ENCODE results near the gene POSTN. TPM values are rescaled to one million over a fixed set of nuclear protein-coding genes. Genes with fewer than 3 reads are reported as not detected.
A peak's percentile ranks its signal among the peaks of the same experiment; 100 is the strongest.

Gene POSTN
- total and polyA plus RNA-seq, 3 donors from 2014 or later: 10.0 to 23.0 (median 17.5) TPM

- H3K4me1 ChIP-seq: no peaks in the 10 kb centered on the region
- no peaks in the 10 kb centered on the region for H3K27me3 ChIP-seq
- no peak overlapping the region for H3K27ac ChIP-seq
- H3K9me3 ChIP-seq: no peaks in the 10 kb centered on the region
- H3K36me3 ChIP-seq (ENCODE audit: low read depth, missing control alignments): no peaks in the 10 kb centered on the region
- TF ChIP-seq POLR2A (IDR thresholded peaks at IDR 0.05) (no peak), CTCF (IDR thresholded peaks at IDR 0.05) (no peak)
- intact Hi-C loops (cut with DNase I; ENCODE audit: low total_unique reads): no loop called here
- WGBS, 2 donors: 95 to 100% methylated on average over 2 of the region's 2 CpGs
- no peak overlapping the region for H3K4me3 ChIP-seq
- DNase-seq: no peak
These were observed 42.8 kb upstream of the POSTN start for GRCh38 chr13:37641391-37641790.

- WGBS, 2 donors: 19 to 35% methylated on average over 2 of the region's 2 CpGs
- H3K36me3 ChIP-seq (ENCODE audit: low read depth, missing control alignments): no peaks in the 10 kb centered on the region
- TF ChIP-seq POLR2A (IDR thresholded peaks at IDR 0.05) (no peak), CTCF (IDR thresholded peaks at IDR 0.05) (peak in 1 of 3 experiments; percentile 37)
- no peaks in the 10 kb centered on the region for H3K27me3 ChIP-seq
- no peak overlapping the region for H3K27ac ChIP-seq
- H3K4me1 ChIP-seq: no peaks in the 10 kb centered on the region
- intact Hi-C loops (cut with DNase I; ENCODE audit: low total_unique reads): no loop called here
- H3K9me3 ChIP-seq: no peaks in the 10 kb centered on the region
- DNase-seq: peak; percentile 18
- no peak overlapping the region for H3K4me3 ChIP-seq
These were observed 41.9 kb upstream of the POSTN start for GRCh38 chr13:37640499-37640898.

DNA sequence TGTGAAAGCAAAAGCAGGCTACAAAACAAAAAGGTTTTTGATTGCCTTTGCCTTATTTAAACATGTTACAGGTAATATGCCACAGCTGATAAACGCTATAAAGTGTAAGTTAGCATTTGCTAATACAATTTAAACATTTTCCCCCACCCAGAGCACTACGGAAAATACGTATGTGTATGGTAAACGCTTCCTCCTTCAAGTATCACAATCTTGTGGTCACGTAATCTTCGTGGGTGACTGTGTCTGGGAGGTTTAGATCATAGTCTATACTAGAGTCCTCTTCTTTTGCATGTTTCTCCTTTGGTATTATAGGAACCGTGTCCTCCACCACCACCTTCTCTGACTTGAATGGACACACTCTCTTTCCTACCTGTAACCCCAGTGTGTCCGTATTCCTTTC is 38.1 kb upstream of the POSTN start:
- H3K4me3 ChIP-seq: peak overlapping the region in 1 of 2 donors; percentile 12
- TF ChIP-seq POLR2A (IDR thresholded peaks at IDR 0.05): no peak
- no peak for TF ChIP-seq CTCF (IDR thresholded peaks at IDR 0.05)
- no peaks in the 10 kb centered on the region for H3K36me3 ChIP-seq (ENCODE audit: low read depth, missing control alignments)
- no peaks in the 10 kb centered on the region for H3K4me1 ChIP-seq
- H3K9me3 ChIP-seq: no peaks in the 10 kb centered on the region
- 65 to 74% methylated on average over 8 of the region's 8 CpGs for WGBS, 2 donors
- intact Hi-C loops (cut with DNase I; ENCODE audit: low total_unique reads): no loop called here
- H3K27ac ChIP-seq: no peak overlapping the region
- H3K27me3 ChIP-seq: no peaks in the 10 kb centered on the region
- no peak for DNase-seq

DNA sequence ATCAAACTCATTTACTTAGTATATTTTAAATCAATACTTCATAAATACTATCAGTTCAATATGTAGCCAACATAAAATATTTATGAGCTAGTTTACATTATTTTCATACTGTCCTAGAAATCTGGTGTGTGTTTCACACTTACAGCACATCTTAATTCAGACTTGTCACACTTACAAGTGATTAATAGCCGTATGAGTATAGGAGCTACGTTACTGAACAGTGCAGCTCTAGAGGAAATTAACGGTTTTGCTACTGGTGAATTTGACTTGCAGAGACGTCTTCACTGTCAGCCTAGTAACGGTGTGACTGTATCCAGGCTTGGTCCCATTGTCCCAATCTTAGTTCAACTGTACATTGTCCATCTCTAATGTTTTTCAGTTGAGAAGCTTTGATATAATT is 33.7 kb upstream of the POSTN start:
- WGBS, 2 donors: 54 to 69% methylated on average over 5 of the region's 5 CpGs
- Histone ChIP-seq H3K4me1 (no peaks in the 10 kb centered on the region), H3K36me3 (ENCODE audit: low read depth, missing control alignments) (no peaks in the 10 kb centered on the region), H3K27ac (no peak overlapping the region), H3K9me3 (no peaks in the 10 kb centered on the region), H3K27me3 (no peaks in the 10 kb centered on the region), H3K4me3 (no peak overlapping the region)
- DNase-seq: no peak
- intact Hi-C loops (cut with DNase I; ENCODE audit: low total_unique reads): no loop called here
- TF ChIP-seq POLR2A (IDR thresholded peaks at IDR 0.05): no peak
- no peak for TF ChIP-seq CTCF (IDR thresholded peaks at IDR 0.05)

DNA sequence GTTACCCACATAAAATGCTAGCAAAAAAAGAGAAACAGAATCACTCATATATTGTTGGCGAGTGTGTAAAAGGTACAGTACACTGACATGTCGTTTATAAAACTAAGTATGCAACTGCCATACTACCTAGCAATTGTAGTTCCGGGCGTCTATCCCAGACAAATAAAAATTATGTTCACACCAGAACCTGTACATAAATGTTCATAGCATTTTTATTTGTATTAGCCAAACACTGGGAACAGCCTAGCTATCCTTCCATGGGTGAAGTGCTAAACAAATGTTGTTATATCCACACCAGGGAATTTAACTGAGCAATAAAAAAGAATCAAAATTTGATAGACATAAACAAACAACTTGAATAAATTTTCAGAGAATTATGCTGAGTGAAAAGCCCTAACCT is 28.9 kb upstream of the POSTN start:
- H3K4me3 ChIP-seq: no peak overlapping the region
- no peaks in the 10 kb centered on the region for H3K36me3 ChIP-seq (ENCODE audit: low read depth, missing control alignments)
- DNase-seq: no peak
- intact Hi-C loops (cut with DNase I; ENCODE audit: low total_unique reads): no loop called here
- no peak overlapping the region for H3K27ac ChIP-seq
- no peaks in the 10 kb centered on the region for H3K27me3 ChIP-seq
- TF ChIP-seq POLR2A (IDR thresholded peaks at IDR 0.05): no peak
- no peak for TF ChIP-seq CTCF (IDR thresholded peaks at IDR 0.05)
- 66 to 88% methylated on average over 4 of the region's 4 CpGs for WGBS, 2 donors
- H3K9me3 ChIP-seq: no peaks in the 10 kb centered on the region
- no peaks in the 10 kb centered on the region for H3K4me1 ChIP-seq

Data from testis (tissue), 3 donors.